Astrocyte of the spinal cord (primary cell): ENCODE results near the gene VGLL4.
A peak's percentile ranks its signal among the peaks of the same experiment; 100 is the strongest.
"Not testable (repeated sequence)": the region's sequence is repeated elsewhere in the genome, so short reads cannot be mapped to it uniquely, and the experiment has no call there.

Experiments
- DNase-seq: peaks from one replicate; pipeline ENCODE4 v3.0.0; 2011; ENCODE audit warnings: low read depth, low spot score
- H3K4me3 ChIP-seq: 2 replicates; pipeline ENCODE4 v1.5.1; 2011; ENCODE audit warnings: low read depth, mild to moderate bottlenecking, low read length, moderate library complexity
- CTCF ChIP-seq: IDR thresholded peaks from 2 replicates; pipeline ENCODE4 v1.5.1; 2012; ENCODE audit warnings: low read depth, mild to moderate bottlenecking, low read length, inconsistent platforms
- in situ Hi-C: cut with HindIII; loops from 2 replicates; pipeline ENCODE4 v1.10.0; 2017; ENCODE audit warnings: low sequenced_read_pairs

The VGLL4 gene

GRCh38 chr3:11534011-11534792 is 109.5 kb downstream of the VGLL4 start:
- no peak for DNase-seq
- H3K4me3 ChIP-seq: no peak overlapping the region
- in situ Hi-C loops: no loop called here
- no peak for TF ChIP-seq CTCF

DNA sequence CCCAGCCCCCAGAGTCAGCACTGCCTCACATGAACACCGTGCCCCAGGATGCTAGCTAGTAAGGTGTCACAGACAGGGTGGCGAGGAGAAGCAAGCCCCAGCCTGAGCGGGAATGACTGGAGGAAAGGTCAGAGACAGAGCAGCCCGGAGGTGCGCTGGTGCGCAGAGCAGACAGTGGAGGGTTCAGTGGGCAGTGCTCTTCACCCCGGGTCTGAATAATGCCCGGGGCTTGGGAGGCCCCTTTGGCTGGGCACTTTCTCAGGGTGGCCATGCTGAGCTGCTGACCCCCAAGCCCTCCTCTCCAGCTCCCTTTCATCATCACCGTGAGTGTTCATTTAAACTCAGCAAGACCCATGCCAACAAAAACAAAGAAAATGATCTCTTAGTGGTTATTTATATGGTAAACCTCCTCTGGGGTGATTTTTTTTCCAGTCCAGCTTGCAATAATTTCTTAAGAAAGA is 110.8 kb downstream of the VGLL4 start:
- in situ Hi-C loops: no loop called here
- no peak for TF ChIP-seq CTCF
- DNase-seq: peak; percentile 94

DNA sequence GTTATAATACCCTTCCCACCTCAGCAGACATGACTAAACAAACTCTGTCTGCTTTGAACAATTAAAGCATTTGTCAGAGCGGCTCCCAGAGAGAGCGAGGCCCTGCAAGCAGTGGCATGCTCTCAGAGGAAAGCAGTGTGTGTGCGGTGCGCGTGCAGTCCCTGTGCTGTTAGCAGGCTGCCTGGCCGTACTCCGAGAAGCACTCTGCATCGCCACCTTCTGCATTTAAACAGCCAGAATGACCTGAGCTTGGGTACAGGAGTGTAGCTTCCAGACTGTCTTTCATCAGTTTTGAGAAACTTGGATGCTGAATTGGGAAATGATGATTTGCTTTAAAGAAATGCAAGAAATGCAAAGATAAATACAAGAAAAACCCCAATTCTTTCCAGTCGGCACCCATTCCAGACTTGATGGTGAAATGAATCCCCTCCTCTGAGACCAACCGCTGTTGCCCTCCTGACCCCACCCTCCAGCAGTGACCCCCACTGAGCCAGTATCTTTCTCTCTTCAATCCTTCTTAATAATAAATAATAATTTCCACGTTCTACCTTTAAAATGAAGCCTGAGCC is 113.5 kb downstream of the VGLL4 start:
- in situ Hi-C loops: no loop called here
- peak; percentile 99 for DNase-seq
- TF ChIP-seq CTCF: peak; percentile 28
- no peak overlapping the region for H3K4me3 ChIP-seq

More for the DNA sequence above, 110.8 kb downstream of the VGLL4 start:
- H3K4me3 ChIP-seq: no peak overlapping the region

GRCh38 chr3:11529281-11529680 is 114.4 kb downstream of the VGLL4 start:
- DNase-seq: peak; percentile 45
- in situ Hi-C loops: no loop called here

DNA sequence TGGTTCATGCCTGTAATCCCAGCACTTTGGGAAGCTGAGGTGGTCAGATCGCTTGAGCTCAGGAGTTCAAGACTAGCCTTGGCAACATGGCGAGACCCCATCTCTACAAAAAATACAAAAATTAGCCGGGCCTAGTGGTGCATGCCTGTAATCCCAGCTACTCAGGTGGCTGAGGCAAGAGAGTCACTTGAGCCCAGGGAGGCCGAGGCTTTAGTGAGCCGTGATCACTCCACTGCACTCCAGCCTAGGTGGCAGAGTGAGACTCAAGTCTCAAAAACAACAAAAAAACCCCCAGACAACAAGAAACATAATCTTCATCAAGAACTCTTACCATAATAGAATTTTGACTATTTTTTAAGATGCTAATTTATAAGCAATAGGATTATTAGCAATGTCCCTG is 117.6 kb downstream of the VGLL4 start:
- in situ Hi-C loops, H3K4me3 ChIP-seq, DNase-seq: not testable (repeated sequence)

More at GRCh38 chr3:11529281-11529680, 114.4 kb downstream of the VGLL4 start:
- H3K4me3 ChIP-seq: no peak overlapping the region
- TF ChIP-seq CTCF: no peak

GRCh38 chr3:11523572-11524101 is 120.1 kb downstream of the VGLL4 start:
- DNase-seq: no peak
- no peak overlapping the region for H3K4me3 ChIP-seq
- in situ Hi-C loops: no loop called here
- TF ChIP-seq CTCF: no peak
